Stimulated activated CD4-positive, alpha-beta T cell treated with anti-CD3 and anti-CD28 coated beads, Interleukin-2, amount 100 ng/mL, for 24 hours (primary cell): Measurements from ENCODE around the gene NAA80.
"Not testable (repeated sequence)": the region's sequence is repeated elsewhere in the genome, so short reads cannot be mapped to it uniquely, and the experiment has no call there.

Experiments
- DNase-seq, 2 donors: peaks; one replicate each; pipeline ENCODE4 v3.0.0-alpha.2; 2020

Gene NAA80

DNA sequence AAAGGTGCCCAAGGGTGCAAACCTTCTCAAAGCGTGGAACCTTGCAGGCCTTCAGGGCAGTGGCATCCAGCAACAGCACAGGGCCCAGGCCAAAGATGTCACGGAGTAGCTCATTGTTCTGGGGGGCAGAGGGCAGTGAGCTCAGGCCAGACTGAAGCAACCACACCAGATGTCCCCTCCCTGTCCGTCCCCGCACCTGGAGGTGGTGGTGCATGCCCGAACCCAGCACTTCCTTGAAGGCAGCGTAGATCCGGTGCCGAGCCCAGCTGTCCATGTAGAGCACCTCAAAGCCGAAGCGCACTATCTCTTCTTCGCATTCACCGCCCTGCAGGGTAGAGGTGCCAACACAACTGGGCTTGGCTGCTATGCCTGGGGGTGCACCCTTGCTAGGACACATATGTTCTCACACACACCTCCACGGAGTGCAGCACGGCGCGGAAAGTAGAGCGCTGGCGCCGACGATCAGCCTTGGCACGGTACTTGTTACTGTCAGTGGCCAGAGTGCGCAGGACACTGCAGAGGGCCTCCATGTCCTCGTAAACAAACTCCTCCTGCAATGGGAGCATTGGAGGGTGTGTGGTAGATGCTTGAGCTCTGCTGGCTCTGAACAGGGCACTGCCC lies 10.7 kb downstream of the NAA80 start:
- DNase-seq = no peak

GRCh38 chr3:50287262-50287661 lies 11.9 kb downstream of the NAA80 start:
- no peak for DNase-seq

DNA sequence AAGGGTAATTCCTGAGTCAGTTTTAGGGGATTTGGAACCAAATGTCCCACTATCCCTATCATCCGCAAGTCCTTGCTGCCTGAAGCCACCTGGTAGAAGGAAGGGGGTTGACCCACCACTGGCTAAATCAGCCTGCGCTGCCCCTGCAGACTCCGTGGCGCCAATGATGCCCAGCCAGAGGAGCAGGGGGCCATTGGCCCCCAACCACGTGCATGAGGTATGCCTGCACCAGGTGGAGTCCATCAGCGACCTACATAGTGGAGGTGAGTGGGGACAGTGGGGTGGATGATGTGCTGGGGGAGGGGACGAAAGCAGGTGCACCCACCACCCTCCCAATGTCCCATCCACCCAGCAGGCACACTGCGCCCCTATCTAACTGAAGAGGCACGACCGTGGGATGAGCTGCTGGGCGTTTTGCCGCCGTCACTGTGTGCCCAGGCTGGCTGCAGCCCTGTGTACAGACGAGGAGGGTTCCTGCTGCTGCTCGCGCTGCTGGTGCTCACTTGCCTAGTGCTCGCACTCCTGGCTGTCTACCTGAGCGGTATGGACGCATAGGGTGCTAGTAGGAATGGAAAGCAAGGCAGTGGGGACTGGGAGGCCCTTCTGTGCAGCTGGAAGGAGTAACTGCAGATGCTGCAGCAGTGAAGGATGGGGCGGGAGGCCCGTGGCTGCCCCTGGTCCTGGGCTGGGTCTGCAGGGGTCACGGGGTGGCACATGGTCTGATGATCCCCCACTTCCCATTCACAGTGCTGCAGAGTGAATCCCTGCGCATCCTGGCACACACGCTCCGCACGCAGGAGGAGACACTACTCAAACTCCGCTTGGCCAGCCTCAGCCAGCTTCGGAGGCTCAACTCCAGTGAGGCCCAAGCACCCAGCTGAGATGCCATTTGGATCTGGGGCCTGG lies 12.6 kb downstream of the NAA80 start:
- DNase-seq = no peak

DNA sequence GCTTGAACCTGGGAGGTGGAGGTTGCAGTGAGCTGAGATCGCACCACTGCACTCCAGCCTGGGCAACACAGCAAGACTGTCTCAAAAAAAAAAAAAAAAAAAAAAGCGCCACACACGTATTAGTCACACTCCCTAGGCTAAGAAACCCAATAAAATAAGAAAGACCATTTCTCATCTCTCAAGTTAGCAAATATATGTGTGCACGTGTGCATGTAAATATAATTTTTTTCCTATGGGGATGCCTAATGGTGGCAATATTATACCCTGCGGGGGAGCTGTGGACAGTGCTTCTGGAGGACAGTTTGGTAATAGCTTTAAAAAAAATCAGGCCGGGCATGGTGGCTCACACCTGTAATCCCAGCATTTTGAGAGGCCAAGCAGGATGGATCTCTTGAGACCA lies 15.1 kb downstream of the NAA80 start:
- not testable (repeated sequence) for DNase-seq

GRCh38 chr3:50279255-50280016 lies 19.8 kb downstream of the NAA80 start:
- no peak for DNase-seq

DNA sequence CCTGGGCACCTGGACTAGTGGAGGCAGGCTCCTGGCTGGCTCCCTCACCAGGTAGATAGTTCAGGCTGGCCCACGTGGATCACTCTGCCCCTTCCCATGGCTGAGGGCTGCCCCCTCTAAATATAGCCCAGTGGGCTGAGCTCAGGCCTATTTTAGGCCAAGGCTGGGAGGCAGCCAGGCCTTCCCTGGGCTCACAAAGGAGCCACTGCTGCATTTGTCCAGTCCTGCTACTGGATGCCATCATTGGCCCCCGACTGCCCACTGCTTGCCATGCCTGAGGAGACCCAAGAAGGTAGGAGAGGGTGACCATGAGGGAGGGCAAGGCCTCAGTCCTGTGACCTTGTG lies 20.4 kb downstream of the NAA80 start, which contains the start of gene LSMEM2:
TSS of gene LSMEM2 (plus strand) at position 208 of the 345 bp plus-strand sequence. CDS start at position 235, 27 bp downstream.
- no peak for DNase-seq

- no peak for DNase-seq
Measured at GRCh38 chr3:50278123-50278879, 20.9 kb downstream of the NAA80 start.

DNA sequence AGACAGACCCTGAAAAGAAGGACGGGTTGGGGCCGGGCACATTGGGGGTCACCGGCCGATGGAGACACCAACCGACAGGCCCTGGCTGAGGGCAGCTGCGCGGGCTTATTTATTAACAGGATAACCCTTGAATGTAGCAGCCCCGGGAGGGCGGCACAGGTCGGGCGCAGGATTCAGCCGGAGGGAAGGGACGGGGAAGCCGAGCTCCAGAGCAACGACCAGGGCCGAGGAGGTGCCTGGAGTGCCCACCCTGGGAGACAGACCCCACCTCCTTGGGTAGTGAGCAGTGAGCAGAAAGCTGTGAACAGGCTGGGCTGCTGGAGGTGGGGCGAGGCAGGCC lies 22.5 kb downstream of the NAA80 start:
- DNase-seq = no peak

GRCh38 chr3:50275996-50276761 lies 23.0 kb downstream of the NAA80 start:
- peak; percentile 35 to 50 for DNase-seq

- DNase-seq = no peak
Measured at GRCh38 chr3:50275141-50275995, 23.8 kb downstream of the NAA80 start.

DNA sequence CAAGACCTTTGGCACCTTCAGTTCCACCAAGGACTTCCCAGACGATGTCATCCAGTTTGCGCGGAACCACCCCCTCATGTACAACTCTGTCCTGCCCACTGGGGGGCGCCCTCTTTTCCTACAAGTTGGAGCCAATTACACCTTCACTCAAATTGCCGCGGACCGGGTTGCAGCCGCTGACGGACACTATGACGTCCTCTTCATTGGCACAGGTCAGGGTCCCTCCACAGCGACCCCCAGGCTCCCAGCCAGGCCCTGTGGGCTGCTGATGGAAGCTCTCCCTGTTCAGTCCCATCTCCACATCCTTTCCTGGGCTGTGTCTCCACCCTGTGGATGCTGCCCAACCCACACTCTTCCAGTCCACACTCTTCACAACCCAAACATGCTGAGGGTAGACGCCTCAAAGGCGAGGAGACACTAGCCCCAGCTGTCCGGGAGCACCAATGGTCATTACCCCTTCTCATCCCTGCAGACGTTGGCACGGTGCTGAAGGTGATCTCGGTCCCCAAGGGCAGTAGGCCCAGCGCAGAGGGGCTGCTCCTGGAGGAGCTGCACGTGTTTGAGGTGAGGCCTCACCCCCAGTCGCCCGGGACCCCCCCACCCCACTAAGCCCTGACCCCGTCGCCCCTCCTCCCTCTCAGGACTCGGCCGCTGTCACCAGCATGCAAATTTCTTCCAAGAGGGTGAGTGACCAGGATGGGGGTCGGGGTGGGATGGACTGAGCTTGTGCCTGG lies 24.7 kb downstream of the NAA80 start:
- peak; percentile 81 to 84 for DNase-seq

DNA sequence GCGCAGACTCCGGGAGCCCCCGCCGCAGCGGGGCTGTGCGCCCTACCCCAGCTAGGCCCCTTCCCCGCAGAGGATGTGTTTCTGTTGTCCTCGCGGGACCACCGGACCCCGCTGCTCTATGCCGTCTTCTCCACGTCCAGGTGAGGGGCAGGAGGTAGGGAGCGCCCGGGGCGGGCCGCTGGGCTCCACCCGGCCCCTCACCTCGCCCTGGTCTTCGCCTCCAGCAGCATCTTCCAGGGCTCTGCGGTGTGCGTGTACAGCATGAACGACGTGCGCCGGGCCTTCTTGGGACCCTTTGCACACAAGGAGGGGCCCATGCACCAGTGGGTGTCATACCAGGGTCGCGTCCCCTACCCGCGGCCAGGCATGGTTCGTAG lies 25.5 kb downstream of the NAA80 start:
- no peak for DNase-seq

DNA sequence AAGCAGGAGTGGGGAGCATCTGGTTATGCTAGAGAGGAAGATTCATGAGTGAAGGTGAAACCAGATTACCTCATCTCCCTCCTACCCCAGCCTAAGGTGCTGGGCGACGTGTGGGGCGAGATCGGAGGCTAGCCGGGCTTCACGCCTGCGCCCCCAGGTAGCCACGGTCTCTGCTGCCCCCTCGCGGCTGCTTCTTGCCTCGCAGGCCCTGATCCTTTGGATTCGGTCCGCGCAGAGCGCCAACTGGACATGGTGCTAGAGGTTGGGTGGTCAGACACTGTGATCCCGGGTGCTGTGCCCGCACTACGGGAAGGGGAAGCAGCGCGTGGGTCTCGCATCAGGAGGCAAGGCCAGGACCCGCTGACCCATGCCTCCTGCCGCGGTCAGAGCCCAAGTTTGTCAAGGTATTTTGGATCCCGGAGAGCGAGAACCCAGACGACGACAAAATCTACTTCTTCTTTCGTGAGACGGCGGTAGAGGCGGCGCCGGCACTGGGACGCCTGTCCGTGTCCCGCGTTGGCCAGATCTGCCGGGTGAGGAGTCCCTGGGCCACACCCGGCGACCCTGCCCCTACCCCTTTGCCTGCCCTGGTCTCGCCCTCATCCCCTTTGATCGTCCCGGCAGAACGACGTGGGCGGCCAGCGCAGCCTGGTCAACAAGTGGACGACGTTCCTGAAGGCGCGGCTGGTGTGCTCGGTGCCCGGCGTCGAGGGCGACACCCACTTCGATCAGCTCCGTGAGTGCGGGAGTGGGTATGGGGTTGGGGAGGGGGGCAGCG lies 26.1 kb downstream of the NAA80 start:
- DNase-seq = peak; percentile 94 to 95

- not testable (repeated sequence) for DNase-seq
Measured at GRCh38 chr3:50272538-50272910, 26.7 kb downstream of the NAA80 start.

DNA sequence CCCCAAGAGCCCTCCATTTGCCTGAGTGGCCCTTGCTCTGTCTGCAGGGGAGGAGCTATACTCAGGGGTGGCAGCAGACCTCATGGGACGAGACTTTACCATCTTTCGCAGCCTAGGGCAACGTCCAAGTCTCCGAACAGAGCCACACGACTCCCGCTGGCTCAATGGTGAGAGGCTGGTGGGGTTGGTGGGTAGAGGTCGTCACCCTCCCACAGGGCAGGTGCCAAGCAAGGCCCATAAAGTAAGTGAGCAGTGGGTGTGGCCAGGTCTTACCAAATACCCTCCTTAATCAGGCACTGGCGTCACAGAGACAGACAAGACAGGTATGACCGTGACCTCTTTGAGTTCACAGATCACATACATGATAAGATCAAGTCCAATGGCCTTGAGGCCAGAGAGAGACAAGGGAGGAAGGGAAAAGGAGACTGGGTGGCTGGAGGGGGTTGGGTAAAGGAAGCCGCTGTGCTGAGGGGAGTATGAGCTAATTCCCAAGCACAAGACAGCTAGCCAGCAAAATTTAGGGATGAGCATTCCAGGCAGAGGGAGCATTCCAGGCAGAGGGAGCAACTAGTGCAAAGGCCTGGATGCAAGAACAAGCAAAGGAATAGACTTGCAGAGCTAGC lies 27.8 kb downstream of the NAA80 start:
- DNase-seq = no peak

- no peak for DNase-seq
Measured at GRCh38 chr3:50270422-50271224, 28.6 kb downstream of the NAA80 start.

GRCh38 chr3:50269977-50270413 lies 29.2 kb downstream of the NAA80 start:
- DNase-seq = no peak

GRCh38 chr3:50269460-50269859 lies 29.7 kb downstream of the NAA80 start:
- no peak for DNase-seq
